Omental fat pad (tissue), 4 donors: Measurements from ENCODE around the gene SAMD9L. TPM values are rescaled to one million over a fixed set of nuclear protein-coding genes. Genes with fewer than 3 reads are reported as not detected.

Source experiments
- ATAC-seq: fragments of 150-250 bp; one replicate; pipeline ENCODE4 v1.9.1; 2016; ENCODE audit warnings: mild to moderate bottlenecking, moderate library complexity; ENCODE audit not compliant: low FRiP score
- DNase-seq: peaks from one replicate; pipeline ENCODE4 v3.0.0-alpha.2; 2019; ENCODE audit warnings: low spot score
- total RNA-seq, 4 donors: library from RNA; depleted of rRNA; stranded (reverse); fragments of >200 nt; gene quantifications; one replicate each; pipeline ENCODE4 v1.1.0, GENCODE V29; 2016
- TF ChIP-seq, protein P1 (sequence below), 3 donors: fragments of 450-650 bp; IDR thresholded peaks; one replicate each; pipeline ENCODE4 v1.5.1; 2016 to 2017; ENCODE audit warnings: antibody characterized with exemption in 3 of 3, mild to moderate bottlenecking in 3 of 3, moderate library complexity in 2 of 3

SAMD9L gene
- total RNA-seq, 4 donors from 2014 or later: 10.2 to 53.3 (median 14.5) TPM

DNA sequence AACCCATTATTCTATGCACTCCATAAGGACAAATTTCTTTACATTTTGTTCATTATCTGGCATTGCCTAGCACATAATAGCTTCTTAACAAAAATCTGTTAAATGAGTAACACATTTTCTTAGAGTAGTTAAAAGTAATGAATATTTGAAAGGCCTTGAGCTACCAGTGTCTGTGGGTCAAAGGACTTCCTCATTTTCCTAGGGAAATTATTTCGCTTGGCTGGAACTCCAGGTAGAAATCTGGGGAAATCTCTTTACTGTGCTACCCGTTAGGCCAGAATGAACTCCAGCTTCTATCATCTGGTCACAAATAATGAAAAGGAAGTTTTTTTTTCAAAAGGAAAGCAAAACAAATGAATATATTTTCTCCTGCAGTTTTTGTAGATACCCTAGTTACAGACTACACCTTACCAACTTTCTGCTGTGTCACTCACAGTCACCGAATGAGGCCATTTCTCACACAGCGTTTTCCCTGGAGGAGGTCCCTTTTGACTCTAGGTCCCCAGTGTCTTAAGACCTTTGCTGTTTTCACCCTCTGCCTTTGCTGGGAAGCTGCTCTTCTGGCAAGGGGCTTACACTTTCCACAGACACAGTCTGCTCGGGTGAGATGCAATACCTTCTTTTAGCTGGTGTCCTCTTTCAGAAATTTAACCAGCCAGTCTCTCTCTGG is 1.6 kb downstream of the SAMD9L start:
- ATAC-seq: no peak
- DNase-seq: no peak

DNA sequence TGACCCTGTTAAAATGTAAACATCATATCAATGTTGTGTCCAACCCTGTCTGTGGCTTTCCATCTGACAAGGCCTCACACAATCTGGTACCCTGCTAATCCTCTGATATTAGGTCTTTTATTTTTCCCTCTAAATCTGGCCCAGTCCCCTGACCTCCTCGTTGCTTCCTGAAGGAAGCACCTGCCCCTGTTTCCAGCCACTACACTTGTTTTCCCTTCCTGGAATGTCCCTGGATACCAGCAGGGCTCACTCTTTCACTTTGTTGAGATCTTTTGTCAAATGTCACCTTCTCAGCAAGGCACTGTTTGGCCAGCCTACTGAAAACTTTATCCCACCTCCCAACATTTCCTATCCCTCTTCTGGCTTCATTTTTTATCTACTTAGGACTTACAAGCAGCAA is 2.1 kb downstream of the SAMD9L start:
- TF ChIP-seq, protein P1, sequence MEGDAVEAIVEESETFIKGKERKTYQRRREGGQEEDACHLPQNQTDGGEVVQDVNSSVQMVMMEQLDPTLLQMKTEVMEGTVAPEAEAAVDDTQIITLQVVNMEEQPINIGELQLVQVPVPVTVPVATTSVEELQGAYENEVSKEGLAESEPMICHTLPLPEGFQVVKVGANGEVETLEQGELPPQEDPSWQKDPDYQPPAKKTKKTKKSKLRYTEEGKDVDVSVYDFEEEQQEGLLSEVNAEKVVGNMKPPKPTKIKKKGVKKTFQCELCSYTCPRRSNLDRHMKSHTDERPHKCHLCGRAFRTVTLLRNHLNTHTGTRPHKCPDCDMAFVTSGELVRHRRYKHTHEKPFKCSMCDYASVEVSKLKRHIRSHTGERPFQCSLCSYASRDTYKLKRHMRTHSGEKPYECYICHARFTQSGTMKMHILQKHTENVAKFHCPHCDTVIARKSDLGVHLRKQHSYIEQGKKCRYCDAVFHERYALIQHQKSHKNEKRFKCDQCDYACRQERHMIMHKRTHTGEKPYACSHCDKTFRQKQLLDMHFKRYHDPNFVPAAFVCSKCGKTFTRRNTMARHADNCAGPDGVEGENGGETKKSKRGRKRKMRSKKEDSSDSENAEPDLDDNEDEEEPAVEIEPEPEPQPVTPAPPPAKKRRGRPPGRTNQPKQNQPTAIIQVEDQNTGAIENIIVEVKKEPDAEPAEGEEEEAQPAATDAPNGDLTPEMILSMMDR (IDR thresholded peaks at IDR 0.05): no peak
- ATAC-seq (no peak), DNase-seq (no peak)

More for the DNA sequence above, 1.6 kb downstream of the SAMD9L start:
- TF ChIP-seq, protein P1 (IDR thresholded peaks at IDR 0.05): no peak

DNA sequence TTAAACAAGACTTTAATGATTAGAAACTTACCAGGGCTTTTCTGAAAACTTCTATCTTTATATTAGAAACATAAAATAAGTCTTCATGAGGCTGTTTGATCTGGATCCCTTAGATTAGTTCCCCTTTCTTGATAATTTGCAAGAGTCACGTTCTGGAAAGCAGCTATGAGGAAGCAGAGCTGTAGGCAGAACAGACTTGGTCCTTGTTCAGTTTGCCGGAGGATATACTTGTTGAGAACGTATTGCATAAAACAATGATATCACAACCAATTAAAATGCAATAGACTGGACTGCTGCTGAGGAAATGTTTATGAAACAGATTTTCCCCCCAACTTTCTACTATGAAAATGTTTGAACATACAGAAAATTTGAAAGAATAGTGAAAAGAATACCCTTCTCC is 2.8 kb downstream of the SAMD9L start:
- TF ChIP-seq, protein P1 (IDR thresholded peaks at IDR 0.05): no peak
- DNase-seq (no peak), ATAC-seq (no peak)

DNA sequence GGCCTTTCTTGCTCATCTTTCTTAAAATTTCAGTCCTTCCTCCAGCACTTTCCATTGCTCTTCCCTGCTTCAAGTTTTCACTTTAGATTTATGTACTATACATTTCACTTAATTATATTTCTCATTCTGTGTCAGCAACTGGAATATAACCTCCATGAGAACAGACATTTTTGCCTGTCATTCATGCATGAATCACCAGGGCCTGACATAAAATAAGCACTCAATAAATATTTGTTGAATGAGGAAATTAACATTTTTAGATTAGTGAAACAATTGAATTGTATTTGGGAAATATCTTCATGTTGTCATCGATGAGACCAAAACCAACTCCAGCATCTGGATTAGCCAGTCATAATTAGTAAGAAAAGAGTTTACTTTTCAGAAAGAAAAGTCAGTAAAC is 6.1 kb downstream of the SAMD9L start:
- TF ChIP-seq, protein P1 (IDR thresholded peaks at IDR 0.05): no peak
- ATAC-seq (no peak), DNase-seq (no peak)

DNA sequence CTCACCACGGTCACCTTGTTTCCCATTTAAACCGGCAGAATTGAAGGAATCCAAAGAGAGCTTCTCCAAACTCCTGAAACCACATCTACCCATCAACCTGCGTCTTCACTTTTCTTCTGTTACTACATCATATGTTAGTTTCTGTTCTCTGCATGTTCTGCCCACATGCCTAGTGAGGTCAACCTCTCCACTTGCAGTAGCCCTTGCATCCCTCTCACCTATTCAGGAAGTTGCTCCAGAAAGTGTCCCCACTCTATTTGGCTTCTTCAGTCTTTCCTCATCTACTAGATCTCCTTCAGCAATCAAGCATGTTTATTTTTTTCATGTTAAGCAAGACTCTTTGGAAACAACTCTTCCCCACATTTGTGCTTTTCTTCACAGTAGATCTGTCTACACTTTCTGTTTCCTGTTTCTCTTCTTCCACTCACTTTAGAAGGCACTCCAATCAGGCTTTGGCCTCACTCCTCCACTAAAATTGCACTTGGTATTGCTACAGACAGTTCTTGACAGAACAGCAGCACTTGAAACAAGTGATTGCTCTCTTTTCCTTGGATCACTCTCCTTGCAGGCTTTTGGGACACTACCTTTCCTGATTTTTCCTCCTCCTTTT is 7.5 kb downstream of the SAMD9L start:
- TF ChIP-seq, protein P1 (IDR thresholded peaks at IDR 0.05): no peak
- ATAC-seq (no peak), DNase-seq (no peak)

DNA sequence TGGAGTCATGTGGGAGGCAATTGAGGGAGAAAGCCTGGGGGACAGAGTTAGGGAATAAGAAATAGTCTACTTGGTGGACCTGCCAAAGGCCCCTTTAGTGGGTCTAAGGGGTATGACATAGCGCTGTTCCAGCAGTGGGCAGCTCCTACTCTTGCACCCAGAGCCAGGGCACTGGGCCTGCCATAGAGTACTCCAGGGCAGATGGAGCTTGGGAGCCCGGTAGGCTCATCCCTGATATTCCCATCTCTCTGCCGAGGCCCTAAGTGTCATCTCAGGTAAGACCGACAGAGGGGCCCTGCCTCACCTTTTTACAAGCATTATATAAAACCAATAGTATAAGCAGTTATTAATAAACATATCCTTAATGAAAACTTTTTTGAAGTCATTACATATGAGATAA is 9.6 kb downstream of the SAMD9L start:
- no peak for DNase-seq
- ATAC-seq: no peak

More for the DNA sequence above, 9.6 kb downstream of the SAMD9L start:
- TF ChIP-seq, protein P1 (IDR thresholded peaks at IDR 0.05): no peak
